LoVo (cell line): ENCODE measurements around the gene ZCWPW1.

ENCODE experiments used
- DNase-seq: peaks from one replicate; pipeline ENCODE4 v3.0.0-alpha.2; 2016; ENCODE audit warnings: low spot score

Gene ZCWPW1

GRCh38 chr7:100351657-100352058, 76.8 kb downstream of the ZCWPW1 start:
- no peak for DNase-seq
